Hematopoietic multipotent progenitor cell treated with erythropoietin and hydrocortisone succinate and interleukin-3 and kit ligand, for 6 days (in vitro differentiated cells): ENCODE data around the gene PHTF1.

Experiments
- DNase-seq: peaks from one replicate; pipeline ENCODE4 v3.0.0-alpha.2; 2015

PHTF1 gene

DNA sequence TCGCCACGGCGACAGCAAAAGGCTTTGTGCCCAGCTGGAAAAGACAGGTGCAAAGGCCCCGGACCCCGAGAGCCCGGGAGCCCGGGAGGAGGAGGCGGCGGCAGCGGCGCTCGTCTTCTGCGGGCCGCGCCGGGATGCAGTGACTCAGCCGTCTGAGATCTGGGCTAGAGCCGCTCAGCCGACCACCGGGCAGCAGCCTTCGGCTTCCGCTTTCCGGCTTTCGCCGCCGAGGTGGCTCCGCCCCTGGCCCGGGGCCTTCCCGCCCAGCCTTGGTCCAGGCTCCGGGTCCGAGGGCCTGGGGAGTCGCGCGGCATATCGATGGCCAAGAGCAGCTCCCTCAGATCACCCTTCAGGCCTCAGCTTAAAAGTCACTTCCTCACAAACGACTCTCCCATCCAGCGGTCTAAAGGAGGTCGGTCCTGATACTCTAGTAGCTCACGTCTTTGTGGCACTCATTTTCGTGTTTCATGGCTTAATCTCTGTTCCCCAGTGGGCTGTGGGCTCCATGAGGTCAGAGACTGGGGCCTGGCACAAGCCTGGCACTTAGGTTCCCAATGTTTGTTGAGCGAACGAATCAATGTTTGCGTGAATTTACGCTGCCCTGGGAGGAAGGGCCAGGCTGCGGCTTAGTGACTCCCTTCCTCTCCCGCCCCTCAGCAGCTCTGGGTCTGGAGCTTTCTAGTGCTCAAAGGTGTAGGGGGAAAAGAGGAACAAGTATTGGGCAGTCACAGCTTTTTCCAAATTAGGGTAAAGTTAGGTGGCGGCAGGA, at the start of gene PHTF1:
PHTF1 (minus strand) TSS at position 154 of the 769 bp plus-strand sequence. CDS start 783 bp downstream, outside the sequence.
- DNase-seq: peak; percentile 88

DNA sequence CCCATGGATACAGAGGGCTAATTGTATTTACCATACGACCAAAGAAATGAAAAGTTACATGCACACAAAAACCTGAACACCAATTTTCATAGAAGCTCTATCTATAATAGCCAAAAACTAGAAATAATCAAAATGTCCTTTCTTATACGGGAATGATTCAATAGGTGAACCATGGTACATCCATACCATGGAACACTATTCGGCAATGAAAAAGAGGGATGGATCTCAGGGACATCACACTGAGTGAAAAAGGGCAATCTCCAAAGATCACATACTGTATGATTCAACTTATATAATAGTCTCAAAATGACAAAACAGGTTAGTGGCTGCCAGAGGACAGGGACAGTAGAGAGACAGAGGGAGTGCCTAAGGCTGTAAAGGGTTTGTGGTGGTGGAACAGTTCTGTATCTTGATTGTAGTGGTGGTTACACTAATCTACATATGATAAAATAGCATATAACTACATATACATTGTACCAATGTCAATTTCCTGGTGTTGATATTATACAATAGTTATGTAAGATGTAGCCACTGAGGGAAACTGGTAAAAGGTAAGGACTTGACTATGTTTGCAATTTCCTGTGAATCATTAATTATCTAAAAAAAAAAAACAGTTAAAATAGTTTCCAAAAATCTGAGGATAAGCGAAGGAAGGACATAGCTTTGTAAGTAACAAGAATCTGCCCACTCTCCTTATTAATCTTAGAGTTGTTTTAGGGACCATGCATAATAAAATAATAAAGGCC, 49.3 kb upstream of the PHTF1 start:
- peak; percentile 69 for DNase-seq

DNA sequence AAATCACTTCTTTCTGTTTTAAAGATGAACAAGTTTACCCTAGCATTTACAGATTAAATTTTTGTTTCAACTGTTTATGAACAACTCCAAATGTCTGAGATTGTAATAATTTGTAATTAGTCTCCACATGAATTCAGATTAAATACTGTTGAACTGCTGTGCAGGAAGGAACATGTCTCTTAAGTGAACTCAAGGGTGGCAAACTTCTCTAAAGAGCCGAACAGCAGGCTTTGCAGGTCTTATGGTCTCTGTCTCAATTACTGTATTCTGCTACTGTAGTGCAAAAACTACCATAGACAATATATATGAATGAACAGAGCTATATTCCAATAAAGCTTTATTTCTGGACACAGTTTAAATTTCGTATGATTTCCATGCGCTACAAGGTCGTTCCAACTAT, 46.4 kb upstream of the PHTF1 start:
- DNase-seq: no peak

DNA sequence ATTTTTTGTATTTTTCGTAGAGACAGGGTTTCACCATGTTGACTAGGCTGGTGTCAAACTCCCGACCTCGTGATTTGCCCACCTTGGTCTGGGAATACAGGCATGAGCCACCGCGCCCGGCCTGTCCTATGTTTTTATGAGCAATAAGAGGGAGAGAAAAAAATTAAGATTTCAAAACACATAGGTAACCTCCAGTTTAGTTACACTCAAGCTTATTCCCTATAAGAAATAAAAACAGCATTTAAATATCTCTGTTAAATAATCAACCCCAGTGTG, 45.9 kb upstream of the PHTF1 start:
- no peak for DNase-seq

DNA sequence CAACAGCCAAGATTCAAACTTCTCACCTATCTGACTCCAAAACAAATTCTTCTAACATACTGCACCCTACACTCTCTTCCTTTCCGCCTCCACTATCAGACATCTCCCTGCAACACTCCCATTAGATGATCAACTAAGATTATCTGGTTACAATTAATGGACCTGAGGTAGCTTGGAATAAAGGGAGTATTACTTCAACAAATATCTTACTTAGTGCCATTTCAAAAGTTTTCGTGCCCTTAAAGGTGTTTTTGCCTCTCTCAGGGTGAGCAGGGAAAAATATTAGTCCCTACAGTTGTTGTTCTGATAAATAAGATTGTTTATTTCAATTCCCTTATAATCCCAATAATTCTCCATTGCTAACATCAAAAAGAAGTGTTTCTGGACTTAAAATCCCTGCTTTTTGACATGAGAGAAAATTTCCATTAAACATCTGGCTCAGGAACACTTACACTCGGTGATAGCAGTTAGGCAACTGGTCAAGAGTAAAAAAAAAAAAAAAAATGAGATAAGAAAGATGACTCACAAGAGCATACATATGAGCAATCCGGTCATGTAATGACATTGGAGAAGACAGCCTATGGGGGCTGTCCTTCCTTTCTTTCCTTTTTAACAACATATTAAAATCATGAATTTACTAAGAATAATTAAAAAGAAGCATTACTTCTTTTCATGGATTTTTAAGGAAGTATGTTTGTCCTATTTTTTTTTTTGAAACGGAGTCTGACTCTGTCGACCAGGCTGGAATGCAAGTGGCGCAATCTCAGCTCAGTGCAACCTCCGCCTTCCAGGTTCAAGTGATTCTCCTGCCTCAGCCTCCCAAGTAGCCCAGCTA, 45.4 kb upstream of the PHTF1 start:
- peak; percentile 85 for DNase-seq

DNA sequence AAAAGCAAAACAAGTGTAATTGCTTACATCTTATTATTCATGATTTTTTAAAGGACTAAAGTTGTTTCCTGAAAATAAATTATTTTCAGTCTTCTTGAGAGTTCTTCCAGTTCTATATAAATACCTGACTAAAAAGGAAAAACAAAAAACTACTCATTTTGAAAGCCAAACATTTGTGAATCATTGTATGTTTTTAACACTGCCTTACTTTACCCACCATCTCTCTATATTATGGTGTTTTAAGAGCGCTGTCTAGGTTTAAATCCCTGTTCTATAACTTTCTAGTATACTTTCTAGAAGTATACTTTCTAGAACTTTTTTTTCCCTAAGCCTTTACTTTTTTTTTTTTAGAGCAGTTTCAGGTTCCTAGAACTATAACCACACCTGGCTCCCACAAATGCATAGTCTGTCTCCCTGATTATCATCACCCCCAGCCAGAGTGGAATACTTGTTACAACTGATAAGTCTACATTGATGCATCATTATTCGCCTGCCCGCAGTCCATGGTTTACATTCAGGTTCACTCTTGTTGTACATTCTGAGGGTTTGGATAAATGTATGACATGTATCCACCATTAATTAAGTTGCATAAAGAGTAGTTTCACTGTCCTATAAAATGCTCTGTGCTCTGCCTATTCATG, 43.2 kb upstream of the PHTF1 start:
- DNase-seq: no peak

DNA sequence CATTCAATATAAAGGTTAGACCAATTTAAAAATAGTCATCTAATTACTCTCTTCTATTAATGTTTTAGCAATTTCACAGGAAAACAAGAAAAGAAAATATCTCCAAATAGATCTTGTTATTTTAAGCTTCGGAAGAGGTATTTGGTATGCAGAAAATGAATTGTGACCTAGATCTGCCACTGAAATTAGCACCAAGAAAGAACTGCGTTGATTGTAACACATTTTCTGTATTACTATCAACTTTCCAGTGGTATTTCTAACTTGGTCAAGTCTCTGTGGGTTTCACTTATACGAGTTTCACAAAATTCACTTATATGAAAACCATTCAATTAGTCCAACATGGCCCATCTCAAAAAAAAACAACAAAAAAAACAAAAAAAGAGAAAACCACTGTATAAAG, 41.2 kb upstream of the PHTF1 start:
- no peak for DNase-seq

DNA sequence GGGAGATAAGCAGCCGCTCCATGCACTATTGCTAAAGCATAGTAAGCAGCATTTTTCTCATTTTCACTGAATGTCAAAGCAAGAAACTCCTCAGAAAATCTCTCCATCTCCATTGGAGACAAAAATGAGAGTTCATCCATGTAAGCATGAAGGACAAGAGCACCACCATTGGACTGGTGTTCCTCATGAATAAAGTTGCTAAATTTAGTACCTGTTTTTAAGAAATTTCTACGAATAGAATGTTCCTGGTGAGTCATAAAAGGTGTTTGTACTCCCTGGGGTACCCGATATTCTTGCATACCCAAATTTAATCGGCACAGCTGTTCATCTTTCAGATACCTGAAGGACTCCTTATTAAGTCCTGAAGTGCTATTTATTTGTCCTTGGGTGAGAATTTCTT, 38.2 kb upstream of the PHTF1 start:
- no peak for DNase-seq

DNA sequence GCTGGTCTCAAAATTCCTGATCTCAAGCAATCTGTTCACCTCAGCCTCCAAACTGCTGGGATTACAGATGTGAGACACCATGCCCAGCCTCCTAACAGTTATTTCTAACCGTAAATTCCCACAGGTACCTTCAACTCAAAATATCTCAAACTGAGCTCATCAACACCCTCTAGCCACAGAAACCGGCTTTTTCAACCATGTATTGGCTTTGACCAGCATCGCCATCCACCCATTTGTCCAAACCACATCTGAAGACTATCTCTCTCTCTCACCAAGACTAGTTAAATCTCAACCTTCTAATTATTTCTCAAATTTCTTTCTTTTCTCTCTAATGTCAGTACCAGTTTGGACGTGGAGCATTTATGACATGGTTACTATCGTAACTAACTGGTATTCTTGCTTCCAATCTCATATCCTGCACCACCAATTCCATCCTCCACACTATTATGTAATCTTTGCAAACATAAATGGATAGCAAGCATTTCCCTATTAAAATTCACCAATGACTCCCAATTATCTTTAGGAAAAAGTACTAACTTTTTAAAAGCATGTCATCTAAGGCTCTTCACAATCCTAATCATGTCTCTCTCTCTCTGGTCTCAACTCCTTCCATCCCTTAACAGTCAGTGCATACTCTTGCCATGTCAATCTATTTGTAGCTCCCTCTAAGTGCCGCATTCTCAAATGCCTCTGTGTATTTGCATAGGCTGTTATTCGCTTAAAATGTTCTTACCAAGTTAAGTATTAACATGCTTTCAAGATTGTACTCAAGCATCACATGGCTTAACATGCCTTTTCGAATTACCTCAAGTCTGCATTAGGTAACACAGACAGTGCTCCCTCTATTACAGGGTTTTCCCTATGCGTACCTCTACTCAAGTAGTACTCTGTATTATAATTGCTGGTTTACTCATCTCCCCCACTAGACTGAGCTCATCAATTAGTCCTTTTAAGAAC, 34.9 kb upstream of the PHTF1 start:
- DNase-seq: no peak

DNA sequence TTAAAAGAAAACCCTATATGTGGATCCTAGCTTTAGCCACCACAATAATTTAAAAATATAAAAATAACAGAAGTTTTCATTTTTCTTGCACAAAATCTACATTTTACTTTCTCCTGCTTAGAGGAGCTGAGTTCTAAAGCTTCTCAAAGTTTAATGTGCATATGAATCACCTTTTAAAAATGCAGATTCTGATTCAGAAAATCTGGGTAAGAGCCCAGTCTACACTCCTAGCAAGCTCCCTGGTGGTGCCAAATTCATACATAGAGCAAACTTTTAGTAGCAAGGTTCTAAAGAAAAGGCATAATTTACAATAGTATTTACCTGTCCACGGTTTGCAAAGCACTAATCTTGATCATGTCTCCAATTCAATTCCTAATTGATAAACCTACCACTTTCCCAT, 33.7 kb upstream of the PHTF1 start:
- DNase-seq: no peak

DNA sequence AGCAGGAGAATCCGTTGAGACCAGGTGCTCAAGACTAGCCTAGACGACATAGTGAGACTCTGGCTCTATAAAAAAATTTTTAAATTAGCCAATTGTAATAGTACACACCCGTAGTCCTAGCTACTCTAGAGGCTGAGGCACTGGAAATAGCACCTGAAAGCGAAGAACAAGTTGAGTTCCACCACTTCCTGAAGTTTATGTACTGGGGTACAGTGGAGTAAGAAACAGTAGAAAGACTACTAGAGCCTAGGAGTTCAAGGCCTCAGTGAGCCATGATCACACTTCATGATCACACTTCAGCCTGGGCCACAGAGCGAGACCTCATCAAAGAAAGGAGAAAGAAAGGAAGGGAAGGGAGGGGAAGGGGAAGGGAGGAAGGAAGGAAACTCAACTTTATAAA, 33.2 kb upstream of the PHTF1 start:
- DNase-seq: no peak

DNA sequence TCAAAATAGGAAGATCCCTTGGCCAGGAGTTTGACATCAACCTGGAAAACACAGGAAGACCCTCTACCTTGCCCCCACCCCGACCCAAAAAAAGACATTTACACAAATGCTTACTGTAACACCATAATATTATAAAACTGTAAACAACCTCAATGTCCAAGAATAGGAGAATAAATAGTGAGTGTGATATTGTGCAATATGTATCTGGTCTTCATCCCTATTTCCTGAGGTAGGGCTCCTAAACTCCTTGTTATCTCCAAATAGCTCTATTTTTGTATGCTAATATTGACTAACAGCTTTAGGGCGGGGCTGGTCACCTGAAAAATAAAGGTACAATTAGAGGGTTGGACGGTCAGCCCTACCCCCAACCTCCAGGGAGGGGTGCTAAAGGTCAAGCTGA, 29.5 kb upstream of the PHTF1 start:
- no peak for DNase-seq

DNA sequence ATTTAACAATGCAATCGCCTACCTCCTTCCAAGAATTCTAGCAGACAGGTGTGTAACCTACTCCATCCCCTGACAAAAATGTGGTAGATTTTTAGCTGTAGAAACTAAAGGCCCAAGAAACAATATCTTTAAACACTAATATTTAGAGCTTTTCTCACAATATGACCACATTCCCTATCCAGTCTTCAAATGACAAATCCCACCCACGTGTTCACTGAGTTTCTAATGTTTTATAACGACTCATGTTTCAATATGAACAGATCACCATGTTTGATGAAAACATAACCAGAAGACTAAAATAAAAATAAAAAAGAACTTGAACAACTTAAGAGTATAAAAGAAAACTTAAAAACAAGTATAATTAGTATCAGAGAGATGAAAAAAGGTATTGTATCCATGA, 28.4 kb upstream of the PHTF1 start:
- no peak for DNase-seq

DNA sequence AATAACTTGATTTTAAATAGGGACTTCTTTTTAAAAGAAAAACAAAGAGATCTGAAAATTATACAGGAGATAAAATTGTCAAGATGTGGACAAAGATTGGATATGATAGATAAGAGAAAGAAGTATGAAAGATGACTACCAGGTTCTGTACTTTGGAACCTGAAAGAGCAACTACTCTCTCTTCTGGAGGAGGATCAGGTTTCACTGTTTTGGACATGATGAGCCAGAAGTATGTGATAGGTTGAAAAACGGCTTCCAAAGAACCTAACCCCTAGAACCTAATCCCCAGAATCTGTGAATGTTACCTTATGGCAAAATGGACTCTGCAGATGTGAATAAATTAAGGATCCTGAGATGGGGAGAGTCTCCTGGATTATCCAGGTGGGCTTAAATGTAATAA, 26.8 kb upstream of the PHTF1 start:
- no peak for DNase-seq

DNA sequence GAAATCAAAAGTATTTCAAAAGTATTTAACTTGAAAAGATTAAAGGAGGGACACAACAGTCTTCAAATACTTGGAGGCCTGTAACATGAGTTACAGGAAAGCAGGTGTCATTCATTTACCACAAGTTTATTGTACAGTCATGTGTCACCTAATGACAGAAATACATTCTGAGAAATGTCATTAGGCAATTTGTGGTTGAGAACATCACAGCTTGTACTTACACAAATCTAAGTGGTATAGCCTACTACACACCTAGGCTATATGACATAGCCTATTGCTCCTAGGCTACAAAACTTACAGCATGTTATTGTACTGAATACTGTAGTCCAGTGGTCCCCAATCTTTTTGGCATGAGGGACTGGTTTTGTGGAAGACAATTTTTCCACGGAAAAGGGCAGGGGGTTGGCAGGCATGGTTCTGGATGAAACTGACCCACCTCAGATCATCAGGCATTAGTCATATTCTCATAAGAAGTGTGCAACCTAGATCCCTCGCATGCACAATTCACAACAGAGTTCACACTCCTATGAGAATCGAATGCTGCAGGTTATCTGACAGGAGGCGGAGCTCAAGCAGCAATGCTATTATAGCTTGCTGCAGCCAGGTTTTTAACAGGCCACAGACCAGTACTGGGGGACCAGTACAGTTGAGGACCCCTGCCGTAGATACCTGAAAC, 25.0 kb upstream of the PHTF1 start:
- DNase-seq: peak; percentile 59

DNA sequence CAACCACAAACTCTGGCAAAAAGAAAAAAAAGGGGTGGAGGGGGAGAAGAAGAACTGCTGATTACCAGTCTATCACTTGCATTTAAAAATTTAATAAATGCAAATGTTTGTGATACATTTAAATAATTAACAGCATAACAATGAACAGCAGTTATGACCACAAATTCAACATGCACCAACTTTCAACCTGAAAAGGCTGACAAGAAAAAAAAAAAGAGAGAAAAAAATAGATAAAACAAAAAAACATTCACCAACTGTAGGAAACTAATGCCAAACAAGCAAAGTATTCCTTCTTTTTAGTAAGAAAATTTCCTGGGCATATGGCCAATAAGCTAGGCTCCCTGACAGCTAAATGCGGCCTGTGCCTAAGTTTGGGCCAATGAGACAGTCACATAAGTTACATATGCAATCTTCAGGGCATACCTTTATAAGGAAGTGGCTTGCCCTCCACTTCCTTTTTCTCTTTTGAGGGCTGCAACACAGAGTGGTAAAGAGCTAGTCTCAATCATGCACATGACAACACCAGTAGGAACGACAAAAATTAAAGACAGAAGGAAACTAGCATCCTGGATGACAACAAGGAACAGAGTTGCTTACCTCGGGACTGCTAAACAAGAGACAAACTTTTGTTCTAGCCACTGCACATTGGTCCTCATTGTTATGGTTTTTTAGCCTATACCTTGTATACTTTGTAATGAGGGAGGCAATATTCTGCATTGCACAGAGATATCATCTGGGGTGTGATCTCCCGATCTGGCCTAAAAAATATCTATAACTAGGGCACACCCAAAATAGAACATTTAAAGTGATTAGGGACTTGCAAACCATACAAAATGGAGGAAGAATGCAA, 24.2 kb upstream of the PHTF1 start:
- peak; percentile 90 for DNase-seq

DNA sequence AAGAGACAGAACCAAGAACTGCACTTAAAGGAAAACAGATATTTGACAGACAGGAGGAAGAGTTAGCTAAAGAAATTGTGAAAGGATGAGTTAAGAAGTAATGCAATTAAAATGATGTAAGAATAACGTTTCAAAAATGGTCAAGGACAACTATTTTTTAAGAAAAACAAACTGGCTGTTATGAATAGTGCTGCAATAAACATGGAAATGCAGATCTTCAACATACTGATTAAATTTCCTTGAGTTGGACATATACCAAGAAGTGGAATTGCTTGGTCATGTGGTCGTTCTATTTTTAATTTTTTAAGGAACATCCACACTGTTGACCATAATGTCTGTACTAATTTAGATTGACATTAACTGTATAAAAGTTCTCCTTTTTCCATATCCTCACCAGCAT, 23.1 kb upstream of the PHTF1 start:
- no peak for DNase-seq

DNA sequence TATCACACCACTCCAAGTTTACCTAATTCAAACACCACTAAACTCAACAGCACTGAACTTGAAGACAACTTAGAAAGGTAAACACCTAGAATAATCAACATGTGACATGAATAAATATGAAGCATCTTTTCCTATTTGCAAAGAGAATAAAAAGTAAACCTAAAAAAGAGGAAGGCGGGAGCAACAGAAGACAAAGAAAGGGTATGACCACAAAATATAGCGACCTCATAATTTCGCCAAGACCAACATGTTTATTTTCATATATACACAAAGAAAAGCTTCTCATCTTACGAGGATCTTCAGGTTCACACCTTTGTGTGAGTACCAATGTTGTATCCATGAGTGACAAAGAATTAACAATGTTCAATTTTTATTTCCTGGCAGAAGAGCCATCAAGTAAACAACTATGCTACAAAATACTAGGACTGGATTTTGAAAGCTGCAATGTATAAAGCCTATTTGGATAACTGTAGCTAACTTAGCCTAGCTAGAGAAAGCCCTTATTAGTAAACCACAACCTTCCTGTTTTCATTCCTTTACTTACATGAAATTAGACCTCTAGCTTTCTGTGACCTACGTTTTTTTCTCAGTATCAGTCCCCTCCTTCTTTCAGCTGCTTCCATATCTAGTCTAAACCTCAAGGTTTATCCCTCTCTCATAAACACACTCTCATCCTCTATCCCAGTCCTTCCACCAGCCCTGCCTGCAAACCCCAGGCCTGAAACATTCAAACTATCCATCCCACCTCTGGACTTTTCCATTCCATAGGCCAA, 21.3 kb upstream of the PHTF1 start:
- peak; percentile 71 for DNase-seq

DNA sequence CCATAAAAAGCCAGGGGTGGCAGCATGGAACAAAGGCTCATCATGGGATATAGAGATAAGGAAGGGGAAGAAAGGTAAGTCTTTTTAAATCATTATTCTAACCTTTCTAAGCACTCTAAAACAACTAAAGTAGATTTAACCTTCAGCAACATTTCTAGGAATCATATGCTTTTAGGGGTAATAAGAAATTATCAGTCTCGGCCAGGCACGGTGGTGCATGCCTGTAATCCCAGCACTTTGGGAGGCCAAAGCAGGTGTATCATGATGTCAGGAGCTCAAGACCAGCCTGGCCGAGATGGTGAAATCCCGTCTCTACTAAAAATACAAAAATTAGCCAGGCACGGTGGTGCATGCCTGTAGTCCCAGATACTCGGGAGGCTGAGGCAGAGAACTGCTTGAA, 20.3 kb upstream of the PHTF1 start:
- no peak for DNase-seq

DNA sequence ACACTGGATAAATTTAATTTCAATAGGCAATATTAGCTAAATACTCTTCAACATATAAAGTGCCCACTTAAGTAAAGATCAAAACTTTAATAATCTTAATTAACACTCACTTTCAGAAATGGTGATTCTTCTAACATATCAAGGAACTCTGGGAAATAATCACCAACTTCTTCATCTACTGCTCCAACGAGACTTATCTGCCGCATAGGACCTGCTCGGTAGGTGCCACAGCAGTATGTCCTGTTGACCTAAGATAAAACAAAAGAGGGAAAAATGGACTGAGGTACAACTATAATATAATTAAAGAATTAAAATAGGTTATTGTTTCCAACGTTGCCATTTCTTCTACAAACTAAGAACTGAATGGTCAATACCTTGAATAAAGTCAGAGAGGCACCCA, 18.3 kb upstream of the PHTF1 start:
- peak; percentile 79 for DNase-seq
